ENCODE data around the gene ZSCAN12. TPM values are rescaled to one million over a fixed set of nuclear protein-coding genes. Genes with fewer than 3 reads are reported as not detected.
"Not testable (repeated sequence)": the region's sequence is repeated elsewhere in the genome, so short reads cannot be mapped to it uniquely, and the experiment has no call there.

Gene ZSCAN12
- total RNA-seq, 1 experiment from 2014 or later: 12.6 TPM

DNA sequence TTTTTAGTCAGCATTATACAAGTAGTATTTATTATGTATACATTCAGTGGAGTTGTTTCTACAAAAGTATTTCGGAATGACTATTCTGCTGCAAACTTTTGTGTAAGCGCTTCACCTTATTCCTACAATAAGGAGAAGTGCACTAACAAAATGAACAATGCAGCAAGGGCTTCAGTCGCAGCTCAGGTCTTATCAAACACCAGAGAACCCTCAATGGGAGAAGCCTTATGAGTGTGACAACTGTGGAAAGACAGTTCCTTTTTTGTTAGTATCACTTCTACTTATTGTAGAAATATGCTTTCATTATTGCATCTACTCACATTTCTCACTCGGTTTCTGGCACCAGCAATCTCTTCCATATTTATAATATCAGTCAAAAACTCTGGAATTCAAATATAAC lies 31.0 kb downstream of the ZSCAN12 start:
- Histone ChIP-seq H4K91ac (ENCODE audit: insufficient read length, low read depth, low read length) (no peak overlapping the region), H2BK5ac (ENCODE audit: insufficient read length, low read length) (no peak overlapping the region), H2BK15ac (ENCODE audit: low read depth, low read length) (no peak overlapping the region), H3K4me2 (ENCODE audit: insufficient read depth, insufficient read length, low read length) (no peak overlapping the region), H3K18ac (ENCODE audit: insufficient read length, low read depth, low read length) (no peak overlapping the region), H4K8ac (replicated peaks; ENCODE audit: insufficient read length, low read depth, low read length) (no peak overlapping the region), H3T11ph (ENCODE audit: low read length) (no peak overlapping the region), H3K27ac (ENCODE audit: insufficient read length, low read depth, low read length) (no peak overlapping the region), H2BK120ac (ENCODE audit: low read depth, low read length, poor library complexity, severe bottlenecking) (no peak overlapping the region), H4K5ac (ENCODE audit: insufficient read length, low read depth, low read length) (no peak overlapping the region), H4K20me1 (ENCODE audit: control insufficient read depth, insufficient read depth, insufficient read length) (no peaks in the 10 kb centered on the region), H3K14ac (ENCODE audit: insufficient read depth, low read length) (no peak overlapping the region), H2BK20ac (ENCODE audit: low read depth, low read length, poor library complexity, severe bottlenecking) (no peak overlapping the region), H2AK5ac (ENCODE audit: insufficient read length, low read length) (no peak overlapping the region), H3K4ac (ENCODE audit: low read depth, low read length) (no peak overlapping the region), H3K23ac (ENCODE audit: insufficient read length, low read depth, low read length) (no peak overlapping the region), H3K9me3 (ENCODE audit: control insufficient read depth, low read depth, low read length) (no peaks in the 10 kb centered on the region), H2BK12ac (ENCODE audit: insufficient read length, low read depth, low read length) (no peak overlapping the region), H3K4me1 (ENCODE audit: insufficient read depth, low read length) (no peaks in the 10 kb centered on the region), H3K79me1 (ENCODE audit: insufficient read depth, low read depth, low read length, poor library complexity, severe bottlenecking) (no peaks in the 10 kb centered on the region), H3K79me2 (ENCODE audit: insufficient read depth, low read length) (no peaks in the 10 kb centered on the region), H3K56ac (ENCODE audit: insufficient read length, low read depth, low read length) (no peak overlapping the region), H3K9ac (ENCODE audit: extremely low read depth, insufficient read length, low read length) (no peak overlapping the region), H3K27me3 (ENCODE audit: insufficient read depth, low read length) (no peaks in the 10 kb centered on the region), H3K23me2 (ENCODE audit: insufficient read length, low read depth, low read length, poor library complexity, severe bottlenecking) (no peaks in the 10 kb centered on the region), H2AFZ (ENCODE audit: low read length) (no peak overlapping the region)
- Mint-ChIP-seq H3K27ac (no peak overlapping the region), H3K4me1 (no peaks in the 10 kb centered on the region), H3K4me3 (no peak overlapping the region), H3K36me3 (ENCODE audit: insufficient read depth in 1 of 3, low read depth in 3 of 3) (peaks cover 13 to 33% (median 21%) of the 10 kb centered on the region in 3 experiments; a peak in 6 of 7 replicates), H3K27me3 (ENCODE audit: low read depth) (no peaks in the 10 kb centered on the region), H3K9me3 (no peaks in the 10 kb centered on the region)
- no peak for TF ChIP-seq CTCF (conservative IDR thresholded peaks at IDR 0.05)
- WGBS (ENCODE audit: extremely low coverage, insufficient read length, low lambda C conversion rate): no CpG with 5 or more reads among the region's 4 CpGs
- DNase-seq: no peak

DNA sequence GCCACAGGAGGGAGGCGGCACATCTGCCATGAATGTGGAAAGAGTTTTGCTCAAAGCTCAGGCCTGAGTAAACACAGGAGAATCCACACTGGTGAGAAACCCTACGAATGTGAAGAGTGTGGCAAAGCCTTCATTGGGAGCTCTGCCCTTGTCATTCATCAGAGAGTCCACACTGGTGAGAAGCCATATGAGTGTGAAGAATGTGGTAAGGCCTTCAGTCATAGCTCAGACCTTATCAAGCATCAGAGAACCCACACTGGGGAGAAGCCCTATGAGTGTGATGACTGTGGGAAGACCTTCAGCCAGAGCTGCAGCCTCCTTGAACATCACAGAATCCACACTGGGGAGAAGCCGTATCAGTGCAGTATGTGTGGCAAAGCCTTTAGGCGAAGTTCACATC lies 34.0 kb downstream of the ZSCAN12 start:
- not testable (repeated sequence) for H3K4me2 ChIP-seq (ENCODE audit: insufficient read depth, insufficient read length, low read length); H2AK5ac ChIP-seq (ENCODE audit: insufficient read length, low read length); H3K56ac ChIP-seq (ENCODE audit: insufficient read length, low read depth, low read length); H3K27ac ChIP-seq (ENCODE audit: insufficient read length, low read depth, low read length); H3K23ac ChIP-seq (ENCODE audit: insufficient read length, low read depth, low read length); H3K14ac ChIP-seq (ENCODE audit: insufficient read depth, low read length); H4K91ac ChIP-seq (ENCODE audit: insufficient read length, low read depth, low read length); H2BK12ac ChIP-seq (ENCODE audit: insufficient read length, low read depth, low read length); H3K9me3 Mint-ChIP-seq; H3K79me2 ChIP-seq (ENCODE audit: insufficient read depth, low read length); H2BK5ac ChIP-seq (ENCODE audit: insufficient read length, low read length); H3K27me3 ChIP-seq (ENCODE audit: insufficient read depth, low read length); H2BK15ac ChIP-seq (ENCODE audit: low read depth, low read length); H3K18ac ChIP-seq (ENCODE audit: insufficient read length, low read depth, low read length); H3K4me1 Mint-ChIP-seq; H3K79me1 ChIP-seq (ENCODE audit: insufficient read depth, low read depth, low read length, poor library complexity, severe bottlenecking); H3K9ac ChIP-seq (ENCODE audit: extremely low read depth, insufficient read length, low read length); H3K9me3 ChIP-seq (ENCODE audit: control insufficient read depth, low read depth, low read length); H3K27me3 Mint-ChIP-seq (ENCODE audit: low read depth); H2AFZ ChIP-seq (ENCODE audit: low read length); H2BK120ac ChIP-seq (ENCODE audit: low read depth, low read length, poor library complexity, severe bottlenecking); H3K4me3 Mint-ChIP-seq; H4K5ac ChIP-seq (ENCODE audit: insufficient read length, low read depth, low read length); H3K4ac ChIP-seq (ENCODE audit: low read depth, low read length); H3K27ac Mint-ChIP-seq; DNase-seq; H3K23me2 ChIP-seq (ENCODE audit: insufficient read length, low read depth, low read length, poor library complexity, severe bottlenecking); H3T11ph ChIP-seq (ENCODE audit: low read length); H3K4me1 ChIP-seq (ENCODE audit: insufficient read depth, low read length); H2BK20ac ChIP-seq (ENCODE audit: low read depth, low read length, poor library complexity, severe bottlenecking); H4K20me1 ChIP-seq (ENCODE audit: control insufficient read depth, insufficient read depth, insufficient read length); H4K8ac ChIP-seq (replicated peaks; ENCODE audit: insufficient read length, low read depth, low read length)
- WGBS (ENCODE audit: extremely low coverage, insufficient read length, low lambda C conversion rate): no CpG with 5 or more reads among the region's 4 CpGs
- H3K36me3 Mint-ChIP-seq (ENCODE audit: insufficient read depth in 1 of 3, low read depth in 3 of 3): peaks cover 13 to 47% (median 29%) of the 10 kb centered on the region in 3 experiments; a peak in 6 of 7 replicates

Data from H9 (cell line).